ENCODE measurements around the gene HECW1.
A peak's percentile ranks its signal among the peaks of the same experiment; 100 is the strongest.

HECW1 gene

DNA sequence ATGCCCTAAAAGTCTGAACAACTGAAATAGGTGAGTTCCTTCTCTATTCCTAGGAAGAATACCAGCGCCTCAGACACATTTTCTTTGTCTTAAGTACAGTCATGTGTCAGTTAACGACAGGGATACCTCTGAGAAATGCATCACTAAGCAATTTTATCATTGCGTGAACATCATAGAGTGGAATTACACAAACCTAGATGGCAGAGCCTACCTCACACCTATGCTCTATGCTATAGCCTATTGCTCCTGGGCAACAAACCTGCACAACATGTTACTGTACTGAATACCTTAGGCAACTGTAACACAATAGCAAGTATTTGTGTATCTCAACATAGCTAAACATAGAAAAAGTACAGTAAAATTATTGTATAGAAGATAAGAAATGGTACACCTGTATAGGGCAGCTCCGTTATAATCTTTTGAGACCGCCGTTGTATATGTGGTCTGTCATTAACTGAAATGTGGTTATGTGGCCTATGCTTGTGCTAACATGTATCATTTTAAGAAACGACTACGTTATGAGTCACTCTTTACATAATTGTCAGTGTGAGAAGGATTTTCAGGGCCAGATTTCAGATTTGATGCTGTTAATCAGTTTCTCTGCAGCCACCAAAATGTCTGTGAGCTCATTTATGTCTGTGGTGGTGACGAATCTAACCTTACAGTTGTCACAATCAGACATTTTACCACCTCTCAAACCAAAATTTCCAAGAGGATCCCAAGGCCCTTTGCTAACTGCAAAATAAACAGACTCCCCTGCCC lies 404.3 kb downstream of the HECW1 start:
- DNase-seq: no peak

DNA sequence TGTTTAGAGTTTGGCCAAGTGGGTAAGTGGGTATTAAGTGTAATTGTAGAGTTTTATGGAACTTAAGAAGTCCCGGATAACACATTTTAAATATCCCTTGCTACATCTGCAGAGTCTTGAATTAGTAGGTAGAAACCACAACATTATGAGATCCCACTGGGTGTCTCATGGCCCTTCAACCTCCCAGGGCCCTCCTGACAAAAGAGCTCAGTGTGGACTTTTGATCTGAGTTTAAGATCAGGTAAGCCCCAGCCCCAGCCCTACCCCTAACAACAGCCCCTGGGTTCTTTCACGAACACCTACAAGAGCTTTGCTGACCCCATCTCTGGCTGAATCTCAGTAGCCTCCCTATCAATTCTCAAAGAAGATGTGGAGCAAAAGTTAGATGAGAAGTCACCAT lies 405.0 kb downstream of the HECW1 start:
- DNase-seq: no peak

DNA sequence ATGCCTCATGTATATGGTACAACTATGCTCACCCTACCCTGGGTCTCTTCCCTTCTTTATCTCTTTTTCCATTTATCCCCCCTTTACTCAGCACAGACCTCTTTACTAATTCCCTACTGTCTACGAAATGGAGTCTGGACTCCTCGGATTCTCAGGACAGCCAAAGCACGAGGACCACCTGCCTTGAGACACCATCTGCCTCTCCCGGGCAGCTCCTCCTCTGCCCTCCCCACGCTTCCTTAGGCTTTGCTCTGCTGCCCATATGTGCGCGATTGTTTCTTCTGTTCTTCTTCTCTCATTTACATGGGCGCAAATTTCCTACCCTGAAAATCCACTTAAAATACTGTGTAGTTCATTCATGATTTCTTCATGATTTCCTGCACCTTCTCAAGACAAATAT lies 407.8 kb downstream of the HECW1 start:
- peak; percentile 7 for DNase-seq

DNA sequence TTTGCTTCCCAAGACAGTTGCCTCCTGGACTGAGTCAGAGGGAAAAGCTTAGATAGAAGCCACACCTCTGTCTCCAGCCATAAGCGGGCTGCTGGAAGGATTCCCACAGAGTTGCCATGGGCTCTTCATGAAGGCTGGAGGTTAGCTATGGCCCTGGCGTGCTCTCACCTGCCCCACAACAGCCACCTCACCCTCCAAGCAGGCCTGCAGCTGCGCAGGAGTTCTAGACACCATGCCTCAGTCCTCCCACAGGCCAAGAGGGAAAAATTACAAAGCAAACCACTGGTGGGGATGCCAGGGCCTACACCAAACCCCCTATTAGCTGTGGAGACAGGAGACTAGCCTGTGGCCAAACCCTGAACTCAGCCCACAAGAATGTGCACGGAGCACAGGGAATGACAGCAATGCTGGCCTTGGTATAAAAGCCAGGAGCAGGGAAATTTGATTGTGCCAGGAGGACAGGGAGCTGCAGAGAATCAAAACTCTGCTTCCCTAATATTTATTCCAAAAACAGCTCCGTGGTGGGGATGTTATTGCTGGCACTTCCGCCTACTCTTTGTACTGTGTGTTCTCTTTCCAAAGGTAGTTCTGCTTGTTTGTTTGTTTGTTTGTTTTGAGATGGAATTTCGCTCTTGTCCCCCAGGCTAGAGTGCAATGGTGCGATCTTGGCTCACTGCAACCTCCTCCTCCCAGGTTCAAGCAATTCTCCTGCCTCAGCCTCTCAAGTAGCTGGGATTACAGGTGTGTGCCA lies 410.1 kb downstream of the HECW1 start:
- no peak for DNase-seq

DNA sequence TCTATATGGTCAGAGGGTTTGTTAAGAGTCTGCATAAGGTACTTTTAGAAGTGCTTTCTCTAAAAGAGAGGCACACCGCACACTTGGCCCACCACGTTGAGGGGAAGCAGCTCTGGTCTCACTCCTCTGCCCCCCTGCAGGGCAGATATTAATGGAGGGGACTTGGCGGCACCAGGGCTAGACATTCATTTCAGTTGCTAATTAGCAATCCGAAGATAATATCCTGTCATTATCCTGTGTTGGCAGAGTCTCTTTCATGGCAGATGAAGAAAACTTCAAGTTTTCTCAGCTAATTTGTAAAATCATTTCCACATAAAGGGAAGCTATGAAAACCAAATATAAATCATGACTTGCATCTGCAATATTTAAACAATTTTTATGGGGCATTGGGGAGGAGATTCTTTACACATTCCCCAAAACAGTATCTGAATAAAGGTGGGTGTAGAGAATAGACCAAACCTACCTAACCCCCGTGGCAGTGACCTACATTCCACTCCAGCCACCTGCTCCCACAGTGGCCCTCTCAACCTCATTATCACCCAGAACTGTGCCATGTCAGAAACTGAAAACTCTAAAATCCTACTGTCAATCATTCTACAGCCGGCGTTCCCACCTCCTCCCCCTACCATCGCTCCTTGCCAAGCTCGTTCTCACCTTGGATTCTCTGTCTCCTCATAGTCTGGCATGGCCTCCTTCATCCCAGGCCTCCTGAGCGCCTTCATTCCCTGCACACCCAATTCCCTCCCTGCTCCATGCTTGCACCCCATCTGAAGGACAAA lies 416.3 kb downstream of the HECW1 start:
- DNase-seq: no peak

DNA sequence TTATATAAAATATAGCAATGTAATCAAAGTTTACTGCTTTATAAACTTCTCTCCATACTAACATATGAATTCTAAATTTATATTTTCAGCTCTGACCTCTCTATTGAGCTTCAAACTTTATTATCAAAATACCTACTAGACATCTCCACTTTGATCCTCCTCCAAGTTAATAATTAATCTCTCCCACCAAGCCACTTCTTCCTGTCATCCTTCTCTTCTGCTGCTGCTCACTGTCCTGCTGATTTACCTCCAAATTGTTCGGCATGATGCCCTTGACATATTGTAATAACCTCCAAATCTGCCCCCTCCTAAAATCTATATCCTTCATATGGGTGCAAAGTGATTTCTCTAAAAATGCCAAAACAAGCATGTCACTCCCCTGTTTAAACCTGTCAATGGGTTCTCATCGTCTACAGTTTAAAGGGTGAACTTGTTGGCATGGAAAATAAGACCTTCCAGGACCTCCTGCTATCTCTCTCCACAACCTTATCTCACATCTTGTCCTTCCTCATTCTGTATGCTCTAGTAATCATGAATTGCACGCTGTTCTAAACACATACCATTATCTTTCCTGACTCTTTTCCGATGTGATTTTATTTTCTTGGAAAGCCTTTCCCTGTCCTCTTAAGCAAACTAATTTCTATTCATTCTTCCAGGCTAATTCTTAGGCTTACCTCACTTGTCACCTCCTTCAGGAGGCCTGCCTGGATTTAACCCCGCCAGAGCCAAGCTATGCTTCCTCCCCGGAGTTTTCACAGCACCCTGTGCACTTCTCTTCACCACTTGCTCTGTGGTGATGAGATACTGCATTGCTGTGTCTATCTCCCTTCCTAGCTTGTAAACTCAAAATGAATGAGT lies 418.3 kb downstream of the HECW1 start:
- no peak for DNase-seq

DNA sequence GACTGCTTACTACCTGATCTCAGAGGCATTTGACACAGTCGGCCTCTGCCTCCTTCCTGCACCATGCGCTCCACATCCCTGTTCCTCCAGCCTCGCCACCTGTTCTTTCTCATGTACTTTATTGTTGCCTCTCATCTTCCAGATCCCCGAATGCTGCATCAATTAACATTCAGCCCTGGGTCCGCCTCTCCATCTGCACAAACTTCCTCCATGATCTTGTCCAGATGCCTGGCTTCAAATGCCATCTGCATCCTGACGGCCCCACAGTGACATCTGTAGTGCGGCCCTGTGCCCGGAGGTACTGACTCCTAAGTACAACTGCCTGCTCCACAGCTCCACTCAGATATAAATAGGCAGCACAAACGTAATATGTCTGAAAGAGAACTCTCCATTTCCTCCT lies 419.3 kb downstream of the HECW1 start:
- DNase-seq: peak; percentile 99

DNA sequence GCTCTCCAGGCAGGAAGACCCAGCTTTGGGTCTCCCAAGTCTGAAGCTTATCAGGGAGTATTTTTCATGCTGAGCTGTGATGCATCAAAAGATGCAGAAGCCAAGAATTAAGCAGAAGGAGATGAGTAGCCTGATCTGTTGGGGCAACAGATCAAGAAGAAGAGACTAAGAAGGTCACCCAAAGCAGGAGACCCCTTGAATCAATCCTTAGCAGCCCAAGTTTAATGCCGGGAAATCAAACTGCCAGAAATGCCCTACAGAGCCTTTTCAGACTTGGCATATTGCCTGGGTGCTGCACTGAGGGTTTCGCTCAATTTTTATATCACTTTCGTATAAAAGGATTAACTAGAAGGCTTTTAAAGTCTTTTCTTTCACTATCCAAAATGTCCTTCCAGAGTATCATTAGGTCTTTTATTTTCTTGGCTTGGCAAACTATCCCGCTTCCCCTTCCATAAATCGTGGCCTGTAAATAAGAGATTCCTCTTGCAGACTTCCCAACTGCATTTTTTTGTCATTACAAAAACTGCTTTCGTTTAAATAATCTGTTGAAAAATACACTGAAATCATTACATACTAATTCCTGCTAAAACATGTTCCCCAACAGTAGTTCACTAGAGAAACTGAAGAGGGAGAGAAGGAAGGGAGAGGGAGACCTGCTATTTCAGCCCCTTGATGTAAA lies 421.5 kb downstream of the HECW1 start:
- DNase-seq: no peak

DNA sequence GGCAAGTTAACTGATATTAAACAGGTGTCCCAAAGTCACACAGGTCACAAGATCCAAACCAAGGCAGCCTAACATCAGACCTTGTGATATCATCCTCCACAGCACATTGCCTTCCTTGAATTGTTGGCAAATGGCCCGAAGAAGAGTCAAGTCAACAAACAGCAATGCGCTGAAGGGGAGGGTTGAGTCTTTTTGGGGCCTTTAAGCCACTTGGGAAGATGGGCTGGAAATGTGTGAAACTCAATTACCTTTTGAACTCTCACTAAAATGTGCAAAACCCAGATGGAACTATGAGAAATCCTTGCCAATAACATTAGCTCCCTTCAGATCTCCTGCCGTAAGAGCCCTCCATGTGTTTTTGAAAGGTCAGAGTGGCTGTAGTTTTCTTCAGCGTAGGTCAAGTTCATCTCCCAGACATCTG lies 422.6 kb downstream of the HECW1 start:
- no peak for DNase-seq

DNA sequence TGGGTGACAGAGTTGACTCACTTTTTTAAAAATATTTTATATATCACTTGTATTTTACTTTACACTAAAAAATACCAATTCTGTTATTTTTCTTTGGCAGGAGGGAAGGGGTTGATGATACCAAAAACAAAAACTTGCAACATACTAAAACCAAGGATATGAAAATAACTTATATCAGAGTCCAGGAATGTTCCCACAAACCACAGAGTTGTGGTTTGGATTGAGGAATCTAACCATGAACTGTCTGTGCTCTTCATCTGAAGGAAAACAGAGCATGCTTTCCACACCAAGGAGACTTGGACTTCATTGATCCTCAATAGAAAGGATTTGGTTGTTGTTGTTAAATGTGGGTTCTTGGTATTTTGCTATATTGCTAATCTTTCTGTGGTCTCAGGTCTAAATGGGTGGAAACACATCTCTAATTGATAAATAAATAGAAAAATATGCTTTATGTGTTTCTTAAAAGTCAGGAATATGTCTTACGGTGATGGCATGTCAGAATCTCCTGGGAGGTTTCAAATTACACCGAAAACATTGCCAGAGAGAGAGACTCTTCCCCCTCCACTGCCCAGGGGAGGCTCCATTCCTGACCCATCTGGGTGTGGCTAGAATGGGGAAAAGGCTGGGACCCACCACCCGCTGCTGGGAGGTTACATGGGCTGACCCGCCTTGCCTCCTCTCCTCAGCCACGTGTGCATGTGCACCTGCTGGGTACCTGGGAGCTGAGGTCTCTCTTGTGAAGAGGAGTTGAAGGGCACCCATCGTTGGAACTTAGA lies 423.6 kb downstream of the HECW1 start:
- no peak for DNase-seq

DNA sequence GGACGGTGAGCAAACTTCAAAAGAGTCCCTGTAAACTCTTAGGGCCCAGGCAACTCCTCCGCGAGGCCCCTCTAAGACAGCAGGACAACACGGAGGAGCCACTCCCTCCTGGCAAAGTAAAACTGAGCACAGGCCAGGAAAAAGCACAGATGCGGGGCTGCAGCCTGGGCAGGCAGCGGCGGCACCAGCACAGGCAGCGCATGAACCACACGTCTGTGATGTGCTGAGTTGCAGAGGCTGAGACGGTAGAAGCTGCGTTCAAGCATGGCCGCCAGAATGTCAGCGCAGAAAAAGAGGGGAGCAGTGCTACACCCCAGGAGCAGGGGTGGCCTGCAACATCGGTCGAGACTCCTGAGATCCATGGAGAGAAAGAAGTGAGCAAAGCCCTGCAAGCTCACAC lies 424.3 kb downstream of the HECW1 start:
- no peak for DNase-seq

DNA sequence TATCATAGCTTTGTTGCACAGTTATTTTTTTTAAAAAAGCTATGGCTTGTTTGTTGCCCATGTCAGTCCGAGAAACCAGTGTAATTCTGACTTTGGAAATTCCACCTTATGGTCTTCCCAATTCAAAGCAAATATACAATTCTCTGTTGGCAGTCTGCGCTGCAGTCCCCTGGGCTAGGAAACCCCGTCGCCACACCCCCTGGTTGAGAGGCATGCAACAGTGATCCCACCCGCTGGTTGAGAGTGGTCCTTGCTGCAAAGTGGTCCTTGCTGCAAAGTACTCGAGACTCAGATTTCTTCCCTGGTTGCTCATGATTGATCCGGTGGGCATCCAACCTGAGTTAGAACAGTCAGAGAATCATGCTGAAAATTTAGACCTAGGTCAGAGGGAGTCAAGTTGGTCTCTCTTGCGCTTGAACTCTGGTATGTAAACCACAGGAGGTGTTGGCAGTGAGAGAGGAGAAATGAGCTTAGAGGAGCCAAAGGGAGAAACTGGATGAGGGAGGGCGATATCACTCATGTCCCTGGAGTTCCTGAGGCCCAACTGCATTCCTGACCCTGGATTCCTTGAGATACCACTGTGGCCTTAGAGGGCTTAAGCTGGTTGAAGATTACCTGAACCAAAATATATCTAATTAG lies 425.4 kb downstream of the HECW1 start:
- DNase-seq: no peak

DNA sequence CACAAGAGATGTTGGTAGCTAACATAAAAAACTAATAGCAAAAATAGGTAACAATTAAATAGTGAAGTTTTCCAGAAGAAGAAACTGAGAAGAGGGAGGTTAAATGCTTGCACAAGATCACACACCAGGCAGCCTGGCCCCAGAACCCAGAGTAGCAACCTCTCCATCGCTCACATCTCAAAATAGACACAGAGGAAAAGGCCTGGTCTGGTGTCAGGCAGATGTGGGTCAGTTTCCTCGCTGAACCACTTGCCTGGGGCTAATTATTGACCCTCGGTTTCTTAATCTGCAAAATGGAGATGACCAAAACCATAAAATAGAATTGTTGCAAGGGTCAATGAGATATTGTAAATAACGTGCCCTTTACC lies 425.9 kb downstream of the HECW1 start:
- DNase-seq: no peak

DNA sequence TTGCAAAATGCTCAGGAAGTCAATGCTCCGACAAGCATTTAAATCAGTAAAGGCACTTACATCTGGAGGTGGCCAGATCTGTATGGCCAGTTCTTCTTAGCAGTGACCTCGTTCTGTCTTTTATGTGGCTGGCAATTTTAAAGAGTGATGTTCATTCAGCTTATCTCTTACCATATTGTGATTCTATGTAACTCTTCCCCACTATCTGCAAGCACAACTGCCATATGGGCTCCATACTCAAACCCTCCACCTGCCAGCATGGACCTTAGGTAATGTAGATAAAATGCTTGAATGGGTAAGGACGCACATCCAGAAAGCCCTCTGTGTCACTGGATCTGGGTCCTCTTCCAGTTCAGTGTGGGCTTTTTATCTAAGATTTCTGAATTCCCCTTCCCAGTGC lies 428.0 kb downstream of the HECW1 start:
- no peak for DNase-seq

DNA sequence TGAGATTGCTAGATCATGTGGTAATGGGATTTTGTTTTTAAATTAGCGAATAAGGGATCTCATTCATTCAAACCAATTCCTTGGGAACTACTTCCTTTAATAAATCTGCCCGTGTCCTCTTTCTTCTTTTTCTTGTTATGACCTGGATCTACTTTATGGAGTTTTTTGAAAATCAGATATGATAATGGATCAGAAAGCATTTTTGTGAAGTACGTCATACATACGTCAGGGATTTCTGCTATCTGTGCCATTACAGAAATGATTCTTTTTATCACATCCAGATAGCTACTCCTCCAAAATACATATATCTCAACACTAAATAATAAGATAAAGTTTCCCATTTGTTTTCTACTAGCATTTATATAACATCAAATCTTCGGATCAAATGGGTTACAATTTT lies 430.3 kb downstream of the HECW1 start:
- no peak for DNase-seq

DNA sequence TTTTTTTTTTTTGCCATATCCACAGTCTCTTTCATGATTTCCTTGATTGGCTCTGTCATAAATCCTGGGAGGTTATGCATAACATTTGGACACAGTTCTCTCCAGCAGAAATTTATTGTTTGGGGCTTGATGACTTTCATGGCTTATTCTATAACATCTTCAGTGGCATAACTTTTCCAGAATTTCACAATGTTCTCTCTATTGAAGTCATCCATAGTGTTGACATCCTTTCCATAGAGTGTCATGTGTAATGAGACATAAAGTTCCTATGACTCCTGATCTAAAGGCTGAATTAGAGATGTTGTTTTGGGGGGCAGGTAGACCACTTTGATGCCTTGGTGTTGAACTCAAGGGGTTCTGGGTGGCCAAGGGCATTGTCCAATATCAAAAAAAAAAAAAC lies 433.8 kb downstream of the HECW1 start:
- no peak for DNase-seq

DNA sequence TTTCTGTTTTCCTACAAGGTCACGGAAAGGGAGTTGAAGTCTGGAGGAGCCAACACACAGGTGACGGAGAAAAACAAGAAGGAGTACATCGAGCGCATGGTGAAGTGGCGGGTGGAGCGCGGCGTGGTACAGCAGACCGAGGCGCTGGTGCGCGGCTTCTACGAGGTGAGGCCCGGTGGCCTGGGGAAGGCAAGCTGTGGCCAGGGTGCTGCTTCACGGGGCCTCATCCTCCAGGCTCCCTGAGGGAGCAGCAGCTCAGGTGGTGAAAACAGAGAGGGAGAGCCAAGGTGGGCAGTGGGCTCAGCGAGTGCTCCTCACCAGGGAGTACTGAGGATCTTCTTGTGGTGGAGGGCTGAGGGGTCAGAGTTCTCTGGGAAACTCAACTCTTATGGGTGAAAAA lies 438.0 kb downstream of the HECW1 start:
- DNase-seq: no peak

DNA sequence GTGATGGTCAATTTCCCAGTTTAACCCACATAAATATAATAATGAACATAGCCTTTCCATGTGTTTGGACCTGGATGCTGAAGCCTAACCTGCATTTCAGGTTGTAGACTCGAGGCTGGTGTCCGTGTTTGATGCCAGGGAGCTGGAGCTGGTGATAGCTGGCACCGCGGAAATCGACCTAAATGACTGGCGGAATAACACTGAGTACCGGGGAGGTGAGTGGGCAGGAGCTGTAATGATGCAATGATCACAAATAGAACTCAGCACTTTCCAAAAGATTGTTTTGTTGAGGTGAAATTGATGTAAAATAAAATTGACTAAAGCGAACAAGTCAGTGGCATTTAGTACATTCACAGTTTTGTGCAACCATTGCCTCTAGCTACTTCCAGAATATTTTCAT lies 439.7 kb downstream of the HECW1 start:
- no peak for DNase-seq

DNA sequence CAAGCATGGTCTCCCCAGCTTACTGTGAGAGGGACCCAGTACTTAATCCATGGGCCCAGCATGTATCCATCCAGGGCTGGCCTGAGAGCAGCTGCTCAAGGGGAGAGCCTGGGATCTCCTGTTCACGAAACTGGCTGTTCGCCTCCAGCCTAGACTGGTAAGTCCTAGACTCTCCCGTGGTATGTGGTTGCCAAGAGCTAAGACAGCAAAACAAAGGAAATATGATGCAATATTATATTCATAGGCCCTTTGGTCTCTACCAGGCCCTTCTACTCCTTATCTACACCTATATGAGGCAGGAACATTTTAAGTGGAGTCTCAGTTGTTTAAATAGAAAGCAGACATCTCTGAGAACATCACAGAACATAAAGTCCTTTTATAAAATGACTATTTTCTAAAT lies 441.6 kb downstream of the HECW1 start:
- no peak for DNase-seq

DNA sequence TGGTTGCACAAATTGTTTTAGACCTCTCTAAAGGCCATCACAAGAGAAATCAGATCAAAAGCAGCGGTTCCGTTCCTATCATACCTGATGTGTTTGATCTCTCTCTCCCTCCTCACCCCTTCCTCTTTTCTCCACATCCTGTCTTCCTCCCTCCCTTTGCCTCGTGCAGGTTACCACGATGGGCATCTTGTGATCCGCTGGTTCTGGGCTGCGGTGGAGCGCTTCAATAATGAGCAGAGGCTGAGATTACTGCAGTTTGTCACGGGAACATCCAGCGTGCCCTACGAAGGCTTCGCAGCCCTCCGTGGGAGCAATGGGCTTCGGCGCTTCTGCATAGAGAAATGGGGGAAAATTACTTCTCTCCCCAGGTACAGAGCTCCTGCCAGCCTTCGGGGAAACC lies 442.0 kb downstream of the HECW1 start:
- no peak for DNase-seq

Data from DMS 273 treated with DMSO at 0.1 percent for 48 hours (cell line).